ENCODE measurements around the gene KTI12.

GRCh38 chr1:51982161-51982560, 51.4 kb downstream of the KTI12 start:
- TF ChIP-seq EP300 (IDR thresholded peaks at IDR 0.05; ENCODE audit: borderline replicate concordance in 1 of 2, low read depth in 1 of 2, low read length in 1 of 2) (no peak), POLR2AphosphoS5 (IDR thresholded peaks at IDR 0.05; ENCODE audit: low read depth, low read length) (no peak), PBX3 (IDR thresholded peaks at IDR 0.05) (no peak), GATA2 (CRISPR knock-in tag; IDR thresholded peaks at IDR 0.05) (no peak), MXI1 (IDR thresholded peaks at IDR 0.05; ENCODE audit: low read depth, low read length) (no peak), FOXJ3 (CRISPR knock-in tag; IDR thresholded peaks at IDR 0.05) (no peak), JUND (IDR thresholded peaks at IDR 0.05) (no peak), CTCF (IDR thresholded peaks at IDR 0.05) (no peak), RCOR1 (IDR thresholded peaks at IDR 0.05; ENCODE audit: low read length) (no peak), REST (IDR thresholded peaks at IDR 0.05; ENCODE audit: low read depth, low read length) (no peak), SIN3A (IDR thresholded peaks at IDR 0.05; ENCODE audit: borderline replicate concordance, low read depth, low read length) (no peak), SMC3 (IDR thresholded peaks at IDR 0.05; ENCODE audit: low read depth, low read length) (no peak), NFIC (IDR thresholded peaks at IDR 0.05; ENCODE audit: borderline replicate concordance) (no peak), GABPA (IDR thresholded peaks at IDR 0.05; ENCODE audit: low read depth) (no peak)

Measured in SK-N-SH (cell line).